Measurements from ENCODE around the gene CUL4A.
"Not testable (repeated sequence)": the region's sequence is repeated elsewhere in the genome, so short reads cannot be mapped to it uniquely, and the experiment has no call there.

CUL4A gene

GRCh38 chr13:113209336-113209758 lies at the start of gene CUL4A:
Gene CUL4A, plus strand, starts transcription at chr13:113209613. Its CDS starts 15 bp downstream, at chr13:113209628.
- DNase-seq: peak; percentile 63

- no peak for DNase-seq
Measured at GRCh38 chr13:113159701-113160100, 49.7 kb upstream of the CUL4A start.

GRCh38 chr13:113160983-113161382 lies 48.4 kb upstream of the CUL4A start:
- DNase-seq: no peak

- DNase-seq: no peak
Measured at GRCh38 chr13:113161433-113161832, 48.0 kb upstream of the CUL4A start.

GRCh38 chr13:113161975-113162374 lies 47.4 kb upstream of the CUL4A start:
- not testable (repeated sequence) for DNase-seq

- no peak for DNase-seq
Measured at GRCh38 chr13:113162783-113163685, 46.4 kb upstream of the CUL4A start.

GRCh38 chr13:113164492-113164891 lies 44.9 kb upstream of the CUL4A start:
- no peak for DNase-seq

GRCh38 chr13:113166266-113166665 lies 43.1 kb upstream of the CUL4A start:
- no peak for DNase-seq

- DNase-seq: no peak
Measured at GRCh38 chr13:113166681-113167080, 42.7 kb upstream of the CUL4A start.

GRCh38 chr13:113167155-113167554 lies 42.3 kb upstream of the CUL4A start:
- no peak for DNase-seq

GRCh38 chr13:113167575-113167974 lies 41.8 kb upstream of the CUL4A start:
- DNase-seq: no peak

- no peak for DNase-seq
Measured at GRCh38 chr13:113168211-113168610, 41.2 kb upstream of the CUL4A start.

GRCh38 chr13:113169277-113170272 lies 39.8 kb upstream of the CUL4A start:
- DNase-seq: no peak

- DNase-seq: no peak
Measured at GRCh38 chr13:113170511-113170910, 38.9 kb upstream of the CUL4A start.

GRCh38 chr13:113171250-113172125 lies 37.9 kb upstream of the CUL4A start:
- no peak for DNase-seq

- no peak for DNase-seq
Measured at GRCh38 chr13:113172419-113172926, 36.9 kb upstream of the CUL4A start.

- DNase-seq: no peak
Measured at GRCh38 chr13:113176280-113176679, 33.1 kb upstream of the CUL4A start.

GRCh38 chr13:113176822-113177221 lies 32.6 kb upstream of the CUL4A start:
- no peak for DNase-seq

- no peak for DNase-seq
Measured at GRCh38 chr13:113178070-113178895, 31.1 kb upstream of the CUL4A start.

GRCh38 chr13:113178896-113179167 lies 30.6 kb upstream of the CUL4A start:
- no peak for DNase-seq

Data from NCI-H526 treated with DMSO at 0.1 percent for 48 hours (cell line).